Measurements from ENCODE around the gene GSDMA.

The GSDMA gene

GRCh38 chr17:39928858-39929645, 33.8 kb upstream of the GSDMA start:
- no peaks in the 10 kb centered on the region for H3K9me3 ChIP-seq (ENCODE audit: control insufficient read depth, low read length)
- no peak overlapping the region for H3K9ac ChIP-seq
- H3K4me2 ChIP-seq (ENCODE audit: low read length): peak overlapping the region; percentile 90
- H3K4me3 ChIP-seq (ENCODE audit: low read depth, low read length): peak overlapping the region; percentile 92
- H3K36me3 ChIP-seq (ENCODE audit: control insufficient read depth, insufficient read depth, low read length): no peaks in the 10 kb centered on the region
- peak overlapping the region; percentile 84 for H3K27ac ChIP-seq
- no peaks in the 10 kb centered on the region for H3K27me3 ChIP-seq (ENCODE audit: control insufficient read depth, insufficient read depth, low read length)
- H2AFZ ChIP-seq: no peak overlapping the region
- TF ChIP-seq, protein P1, sequence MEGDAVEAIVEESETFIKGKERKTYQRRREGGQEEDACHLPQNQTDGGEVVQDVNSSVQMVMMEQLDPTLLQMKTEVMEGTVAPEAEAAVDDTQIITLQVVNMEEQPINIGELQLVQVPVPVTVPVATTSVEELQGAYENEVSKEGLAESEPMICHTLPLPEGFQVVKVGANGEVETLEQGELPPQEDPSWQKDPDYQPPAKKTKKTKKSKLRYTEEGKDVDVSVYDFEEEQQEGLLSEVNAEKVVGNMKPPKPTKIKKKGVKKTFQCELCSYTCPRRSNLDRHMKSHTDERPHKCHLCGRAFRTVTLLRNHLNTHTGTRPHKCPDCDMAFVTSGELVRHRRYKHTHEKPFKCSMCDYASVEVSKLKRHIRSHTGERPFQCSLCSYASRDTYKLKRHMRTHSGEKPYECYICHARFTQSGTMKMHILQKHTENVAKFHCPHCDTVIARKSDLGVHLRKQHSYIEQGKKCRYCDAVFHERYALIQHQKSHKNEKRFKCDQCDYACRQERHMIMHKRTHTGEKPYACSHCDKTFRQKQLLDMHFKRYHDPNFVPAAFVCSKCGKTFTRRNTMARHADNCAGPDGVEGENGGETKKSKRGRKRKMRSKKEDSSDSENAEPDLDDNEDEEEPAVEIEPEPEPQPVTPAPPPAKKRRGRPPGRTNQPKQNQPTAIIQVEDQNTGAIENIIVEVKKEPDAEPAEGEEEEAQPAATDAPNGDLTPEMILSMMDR (IDR thresholded peaks at IDR 0.05): no peak
- peaks cover 17% of the 10 kb centered on the region for H3K79me2 ChIP-seq
- peaks cover 17% of the 10 kb centered on the region for H3K4me1 ChIP-seq

GRCh38 chr17:39929646-39930407, 33.0 kb upstream of the GSDMA start:
- Histone ChIP-seq H3K9ac (no peak overlapping the region), H3K4me2 (ENCODE audit: low read length) (no peak overlapping the region), H3K4me3 (ENCODE audit: low read depth, low read length) (no peak overlapping the region), H3K36me3 (ENCODE audit: control insufficient read depth, insufficient read depth, low read length) (no peaks in the 10 kb centered on the region), H3K27ac (no peak overlapping the region), H3K4me1 (peaks cover 17% of the 10 kb centered on the region), H2AFZ (no peak overlapping the region), H3K27me3 (ENCODE audit: control insufficient read depth, insufficient read depth, low read length) (no peaks in the 10 kb centered on the region), H3K79me2 (peaks cover 17% of the 10 kb centered on the region), H3K9me3 (ENCODE audit: control insufficient read depth, low read length) (no peaks in the 10 kb centered on the region)
- TF ChIP-seq, protein P1 (IDR thresholded peaks at IDR 0.05): no peak

DNA sequence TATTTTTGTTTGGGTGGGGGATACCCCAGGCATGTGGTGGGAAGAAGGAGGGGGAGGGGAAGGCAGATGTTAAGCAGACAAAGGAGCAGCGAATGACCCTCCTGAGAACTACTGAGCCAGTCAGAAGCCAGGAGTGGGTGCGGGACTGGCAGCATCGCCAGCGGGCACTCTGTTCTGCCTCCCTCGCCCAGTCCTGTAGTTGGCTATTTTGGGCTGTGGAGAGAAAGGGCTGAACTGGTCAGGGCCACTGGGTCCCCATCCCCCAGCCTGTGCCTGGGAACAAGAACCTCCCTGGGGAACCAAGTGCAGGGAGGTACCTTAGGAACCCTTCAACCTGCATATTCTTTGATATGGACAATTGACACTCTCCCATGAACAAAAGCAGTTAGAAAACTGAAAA, 28.9 kb upstream of the GSDMA start:
- H3K9ac ChIP-seq: no peak overlapping the region
- TF ChIP-seq, protein P1 (IDR thresholded peaks at IDR 0.05): no peak
- no peak overlapping the region for H3K27ac ChIP-seq
- H3K4me1 ChIP-seq: peaks cover 1% of the 10 kb centered on the region
- H3K36me3 ChIP-seq (ENCODE audit: control insufficient read depth, insufficient read depth, low read length): no peaks in the 10 kb centered on the region
- no peak overlapping the region for H3K4me3 ChIP-seq (ENCODE audit: low read depth, low read length)
- no peaks in the 10 kb centered on the region for H3K79me2 ChIP-seq
- no peak overlapping the region for H3K4me2 ChIP-seq (ENCODE audit: low read length)
- H3K27me3 ChIP-seq (ENCODE audit: control insufficient read depth, insufficient read depth, low read length): no peaks in the 10 kb centered on the region
- no peak overlapping the region for H2AFZ ChIP-seq
- no peaks in the 10 kb centered on the region for H3K9me3 ChIP-seq (ENCODE audit: control insufficient read depth, low read length)

- H3K79me2 ChIP-seq: no peaks in the 10 kb centered on the region
- H3K9ac ChIP-seq: no peak overlapping the region
- no peaks in the 10 kb centered on the region for H3K4me1 ChIP-seq
- H3K36me3 ChIP-seq (ENCODE audit: control insufficient read depth, insufficient read depth, low read length): no peaks in the 10 kb centered on the region
- TF ChIP-seq, protein P1 (IDR thresholded peaks at IDR 0.05): no peak
- no peak overlapping the region for H3K4me3 ChIP-seq (ENCODE audit: low read depth, low read length)
- H3K27me3 ChIP-seq (ENCODE audit: control insufficient read depth, insufficient read depth, low read length): no peaks in the 10 kb centered on the region
- H3K27ac ChIP-seq: no peak overlapping the region
- no peak overlapping the region for H3K4me2 ChIP-seq (ENCODE audit: low read length)
- no peak overlapping the region for H2AFZ ChIP-seq
- no peaks in the 10 kb centered on the region for H3K9me3 ChIP-seq (ENCODE audit: control insufficient read depth, low read length)
Measured at GRCh38 chr17:39934324-39934723, 28.5 kb upstream of the GSDMA start.

Data from parathyroid adenoma (tissue), 2 donors.